ENCODE data around the gene TPRA1. TPM values are rescaled to one million over a fixed set of nuclear protein-coding genes. Genes with fewer than 3 reads are reported as not detected.

Gene TPRA1
- total RNA-seq, 1 donor from 2014 or later = 54.0 TPM

GRCh38 chr3:127568586-127568985 lies 21.9 kb downstream of the TPRA1 start:
- Histone ChIP-seq H3K27ac (no peak overlapping the region), H3K4me3 (no peak overlapping the region), H3K4me1 (no peaks in the 10 kb centered on the region), H3K36me3 (peaks cover 0 to 24% of the 10 kb centered on the region in 2 donors), H3K27me3 (no peaks in the 10 kb centered on the region), H3K9me3 (no peaks in the 10 kb centered on the region)
- DNase-seq (ENCODE audit: extremely low spot score in 2 of 2) = no peak
- TF ChIP-seq POLR2A (IDR thresholded peaks at IDR 0.05) (no peak), POLR2AphosphoS5 (IDR thresholded peaks at IDR 0.05; ENCODE audit: insufficient read depth in 1 of 2, low read depth in 1 of 2) (no peak), CTCF (IDR thresholded peaks at IDR 0.05) (no peak)
- intact Hi-C loops (cut with DNase I) = no loop called here

GRCh38 chr3:127566833-127567232 lies 23.7 kb downstream of the TPRA1 start:
- DNase-seq (ENCODE audit: extremely low spot score in 2 of 2) = no peak
- no peaks in the 10 kb centered on the region for H3K9me3 ChIP-seq
- TF ChIP-seq POLR2AphosphoS5 (IDR thresholded peaks at IDR 0.05; ENCODE audit: insufficient read depth in 1 of 2, low read depth in 1 of 2) = no peak
- TF ChIP-seq CTCF (IDR thresholded peaks at IDR 0.05) = no peak
- no peak for TF ChIP-seq POLR2A (IDR thresholded peaks at IDR 0.05)
- H3K4me1 ChIP-seq = no peaks in the 10 kb centered on the region
- intact Hi-C loops (cut with DNase I) = no loop called here
- no peaks in the 10 kb centered on the region for H3K27me3 ChIP-seq
- H3K27ac ChIP-seq = no peak overlapping the region
- H3K36me3 ChIP-seq = peaks cover 0 to 10% of the 10 kb centered on the region in 2 donors
- no peak overlapping the region for H3K4me3 ChIP-seq

GRCh38 chr3:127565711-127566110 lies 24.8 kb downstream of the TPRA1 start:
- DNase-seq (ENCODE audit: extremely low spot score in 2 of 2) = no peak
- Histone ChIP-seq H3K27me3 (no peaks in the 10 kb centered on the region), H3K27ac (no peak overlapping the region), H3K9me3 (no peaks in the 10 kb centered on the region), H3K4me3 (no peak overlapping the region), H3K36me3 (peaks cover 0 to 6% of the 10 kb centered on the region in 2 donors), H3K4me1 (no peaks in the 10 kb centered on the region)
- intact Hi-C loops (cut with DNase I) = no loop called here
- TF ChIP-seq POLR2A (IDR thresholded peaks at IDR 0.05) = no peak

- no peak for DNase-seq (ENCODE audit: extremely low spot score in 2 of 2)
- intact Hi-C loops (cut with DNase I) = no loop called here
- H3K4me1 ChIP-seq = no peaks in the 10 kb centered on the region
- H3K9me3 ChIP-seq = no peaks in the 10 kb centered on the region
- H3K27me3 ChIP-seq = no peaks in the 10 kb centered on the region
- H3K4me3 ChIP-seq = no peak overlapping the region
- H3K27ac ChIP-seq = no peak overlapping the region
- TF ChIP-seq CTCF (IDR thresholded peaks at IDR 0.05) = no peak
- TF ChIP-seq POLR2AphosphoS5 (IDR thresholded peaks at IDR 0.05; ENCODE audit: insufficient read depth in 1 of 2, low read depth in 1 of 2) = no peak
- no peak for TF ChIP-seq POLR2A (IDR thresholded peaks at IDR 0.05)
- no peaks in the 10 kb centered on the region for H3K36me3 ChIP-seq
These were observed 30.3 kb downstream of the TPRA1 start for GRCh38 chr3:127560051-127560787.

- H3K36me3 ChIP-seq = no peaks in the 10 kb centered on the region
- no peak for DNase-seq (ENCODE audit: extremely low spot score in 2 of 2)
- H3K27me3 ChIP-seq = no peaks in the 10 kb centered on the region
- H3K9me3 ChIP-seq = no peaks in the 10 kb centered on the region
- H3K27ac ChIP-seq = no peak overlapping the region
- TF ChIP-seq POLR2AphosphoS5 (IDR thresholded peaks at IDR 0.05; ENCODE audit: insufficient read depth in 1 of 2, low read depth in 1 of 2) (no peak), CTCF (IDR thresholded peaks at IDR 0.05) (no peak), POLR2A (IDR thresholded peaks at IDR 0.05) (no peak)
- intact Hi-C loops (cut with DNase I) = no loop called here
- no peaks in the 10 kb centered on the region for H3K4me1 ChIP-seq
- H3K4me3 ChIP-seq = no peak overlapping the region
These were observed 34.0 kb downstream of the TPRA1 start for GRCh38 chr3:127556565-127556964.
